HEK293 (cell line): Measurements from ENCODE around the gene IPO9.

Experiments
- CTCF ChIP-seq: fragments of 450-650 bp; formaldehyde crosslinking; IDR thresholded peaks from 2 replicates; pipeline ENCODE4 v1.5.1; 2016; ENCODE audit warnings: missing biosample characterization, missing genetic modification characterization
- KLF9 ChIP-seq: fragments of 450-650 bp; formaldehyde crosslinking; IDR thresholded peaks from 2 replicates; pipeline ENCODE4 v1.5.1; 2016; ENCODE audit warnings: missing biosample characterization, missing genetic modification characterization, low read depth
- TCF7L2 ChIP-seq: IDR thresholded peaks from 2 replicates; pipeline ENCODE4 v1.6.1; 2011; ENCODE audit warnings: low read depth, mild to moderate bottlenecking, inconsistent platforms, low read length, moderate library complexity, borderline replicate concordance
- YY1 ChIP-seq: fragments of 450-650 bp; formaldehyde crosslinking; IDR thresholded peaks from 2 replicates; pipeline ENCODE4 v1.5.1; 2018; ENCODE audit warnings: missing biosample characterization, missing genetic modification characterization
- YY2 ChIP-seq: fragments of 450-650 bp; formaldehyde crosslinking; IDR thresholded peaks from 2 replicates; pipeline ENCODE4 v1.5.1; 2016; ENCODE audit warnings: missing biosample characterization, missing genetic modification characterization
- ZBTB20 ChIP-seq: fragments of 450-650 bp; formaldehyde crosslinking; IDR thresholded peaks from 2 replicates; pipeline ENCODE4 v1.5.1; 2016; ENCODE audit warnings: missing biosample characterization, missing genetic modification characterization
- ZNF274 ChIP-seq, 2 experiments: fragments of 200-500 bp in 1 of 2; fragments of 450-650 bp in 1 of 2; sonication (Bioruptor generic) in 1 of 2; formaldehyde crosslinking in 1 of 2; IDR thresholded peaks; 2 replicates each; pipeline versions ENCODE4 v1.5.1 to v1.6.1; 2014 to 2016; ENCODE audit warnings: borderline replicate concordance in 1 of 2, inconsistent platforms in 1 of 2, low read length in 1 of 2, missing biosample characterization in 1 of 2, missing genetic modification characterization in 1 of 2
- ZNF585B ChIP-seq: fragments of 450-650 bp; formaldehyde crosslinking; IDR thresholded peaks from 2 replicates; pipeline ENCODE4 v1.5.1; 2016; ENCODE audit warnings: missing biosample characterization, missing genetic modification characterization
- ZNF639 ChIP-seq: fragments of 450-650 bp; formaldehyde crosslinking; IDR thresholded peaks from 2 replicates; pipeline ENCODE4 v1.5.1; 2016; ENCODE audit warnings: missing biosample characterization, missing genetic modification characterization
- ZSCAN4 ChIP-seq: fragments of 450-650 bp; formaldehyde crosslinking; IDR thresholded peaks from 2 replicates; pipeline ENCODE4 v1.5.1; 2017; ENCODE audit warnings: missing biosample characterization, missing genetic modification characterization

- TF ChIP-seq CTCF (tag by site-specific recombination), result no peak
- TF ChIP-seq ZNF639 (tag by site-specific recombination), result no peak
- TF ChIP-seq YY1 (tag by site-specific recombination), result no peak
- no peak for TF ChIP-seq ZNF585B
- TF ChIP-seq YY2, result no peak
- TF ChIP-seq KLF9 (tag by site-specific recombination), result no peak
- no peak for TF ChIP-seq ZSCAN4 (tag by site-specific recombination)
- no peak for TF ChIP-seq ZBTB20 (tag by site-specific recombination)
- TF ChIP-seq ZNF274 (IDR thresholded peaks at IDR 0.05; ENCODE audit: low read length), result no peak
- no peak for TF ChIP-seq ZNF274 (tag by site-specific recombination; IDR thresholded peaks at IDR 0.05; ENCODE audit: borderline replicate concordance)
- no peak for TF ChIP-seq TCF7L2
Measured at GRCh38 chr1:201883266-201883665, 54.3 kb downstream of the IPO9 start.
